Subcutaneous abdominal adipose tissue (tissue), 5 donors: ENCODE results near the gene PIP5K1B.

Experiments
- H3K27ac ChIP-seq: one replicate; pipeline ENCODE4 v1.7.0; 2013; ENCODE audit warnings: low read depth, mild to moderate bottlenecking, inconsistent platforms, low read length, moderate library complexity
- H3K27me3 ChIP-seq, 5 donors: one replicate each; pipeline ENCODE4 v1.7.0; 2013; ENCODE audit warnings: low read length in 5 of 5, inconsistent platforms in 1 of 5; ENCODE audit not compliant: control insufficient read depth in 5 of 5, insufficient read depth in 4 of 5
- H3K36me3 ChIP-seq, 5 donors: one replicate each; pipeline ENCODE4 v1.7.0; 2013; ENCODE audit warnings: low read length in 5 of 5; ENCODE audit not compliant: control insufficient read depth in 5 of 5, insufficient read depth in 5 of 5
- H3K4me1 ChIP-seq, 5 donors: one replicate each; pipeline ENCODE4 v1.7.0; 2013; ENCODE audit warnings: low read length in 5 of 5, mild to moderate bottlenecking in 3 of 5, moderate library complexity in 1 of 5; ENCODE audit not compliant: control insufficient read depth in 5 of 5, insufficient read depth in 5 of 5
- H3K4me3 ChIP-seq, 5 donors: one replicate each; pipeline ENCODE4 v1.7.0; 2013; ENCODE audit warnings: low read length in 5 of 5, low read depth in 1 of 5
- H3K9ac ChIP-seq, 5 donors: one replicate each; pipeline ENCODE4 v1.7.0; 2013; ENCODE audit warnings: low read length in 5 of 5, mild to moderate bottlenecking in 4 of 5, moderate library complexity in 3 of 5
- H3K9me3 ChIP-seq, 5 donors: one replicate each; pipeline ENCODE4 v1.7.0; 2013; ENCODE audit warnings: low read length in 5 of 5; ENCODE audit not compliant: control insufficient read depth in 5 of 5
- donor health status: healthy.
- donor health status: healthy.
- donor health status: healthy.
- donor health status: healthy.
- donor health status: healthy.

The PIP5K1B gene

GRCh38 chr9:69016191-69017096 lies 311.4 kb downstream of the PIP5K1B start:
- Histone ChIP-seq H3K36me3 (no peaks in the 10 kb centered on the region), H3K27me3 (no peaks in the 10 kb centered on the region), H3K4me3 (no peak overlapping the region), H3K9me3 (no peaks in the 10 kb centered on the region), H3K4me1 (peaks cover 0 to 2% (median 0%) of the 10 kb centered on the region in 5 donors), H3K27ac (no peak overlapping the region), H3K9ac (no peak overlapping the region)

- Histone ChIP-seq H3K4me1 (peaks cover 0 to 2% (median 0%) of the 10 kb centered on the region in 5 donors), H3K9me3 (no peaks in the 10 kb centered on the region), H3K9ac (no peak overlapping the region), H3K4me3 (no peak overlapping the region), H3K27me3 (no peaks in the 10 kb centered on the region), H3K27ac (no peak overlapping the region), H3K36me3 (no peaks in the 10 kb centered on the region)
Observed at GRCh38 chr9:69018737-69019136, 313.7 kb downstream of the PIP5K1B start.

GRCh38 chr9:69019808-69020207 lies 314.8 kb downstream of the PIP5K1B start:
- Histone ChIP-seq H3K4me1 (peaks cover 0 to 2% (median 0%) of the 10 kb centered on the region in 5 donors), H3K4me3 (no peak overlapping the region), H3K27ac (no peak overlapping the region), H3K36me3 (no peaks in the 10 kb centered on the region), H3K9me3 (no peaks in the 10 kb centered on the region), H3K27me3 (peaks cover 0 to 5% (median 0%) of the 10 kb centered on the region in 5 donors), H3K9ac (no peak overlapping the region)

GRCh38 chr9:69020301-69021145 lies 315.5 kb downstream of the PIP5K1B start:
- Histone ChIP-seq H3K4me1 (peaks cover 0 to 2% (median 0%) of the 10 kb centered on the region in 5 donors), H3K9me3 (no peaks in the 10 kb centered on the region), H3K27ac (no peak overlapping the region), H3K36me3 (no peaks in the 10 kb centered on the region), H3K27me3 (peaks cover 0 to 5% (median 0%) of the 10 kb centered on the region in 5 donors), H3K9ac (no peak overlapping the region), H3K4me3 (no peak overlapping the region)

- H3K27ac ChIP-seq, result no peak overlapping the region
- no peaks in the 10 kb centered on the region for H3K36me3 ChIP-seq
- no peaks in the 10 kb centered on the region for H3K4me1 ChIP-seq
- peak overlapping the region in 1 of 5 donors; percentile 13 for H3K4me3 ChIP-seq
- H3K9ac ChIP-seq, result no peak overlapping the region
- peaks cover 0 to 5% (median 0%) of the 10 kb centered on the region in 5 donors for H3K27me3 ChIP-seq
- H3K9me3 ChIP-seq, result no peaks in the 10 kb centered on the region
Observed at GRCh38 chr9:69023650-69024049, 318.6 kb downstream of the PIP5K1B start.

- Histone ChIP-seq H3K27ac (no peak overlapping the region), H3K9me3 (peaks cover 0 to 4% (median 0%) of the 10 kb centered on the region in 5 donors), H3K36me3 (no peaks in the 10 kb centered on the region), H3K4me3 (no peak overlapping the region), H3K4me1 (peaks cover 0 to 9% (median 0%) of the 10 kb centered on the region in 5 donors), H3K9ac (no peak overlapping the region), H3K27me3 (peaks cover 0 to 5% (median 0%) of the 10 kb centered on the region in 5 donors)
Observed at GRCh38 chr9:69027355-69028097, 322.5 kb downstream of the PIP5K1B start.

- H3K4me3 ChIP-seq, result no peak overlapping the region
- H3K4me1 ChIP-seq, result peaks cover 0 to 9% (median 0%) of the 10 kb centered on the region in 5 donors
- H3K27ac ChIP-seq, result no peak overlapping the region
- H3K9ac ChIP-seq, result no peak overlapping the region
- H3K36me3 ChIP-seq, result no peaks in the 10 kb centered on the region
- H3K9me3 ChIP-seq, result peaks cover 0 to 4% (median 0%) of the 10 kb centered on the region in 5 donors
- peaks cover 0 to 5% (median 0%) of the 10 kb centered on the region in 5 donors for H3K27me3 ChIP-seq
Observed at GRCh38 chr9:69028754-69029153, 323.7 kb downstream of the PIP5K1B start.

GRCh38 chr9:69029535-69029934 lies 324.5 kb downstream of the PIP5K1B start:
- Histone ChIP-seq H3K9ac (no peak overlapping the region), H3K36me3 (no peaks in the 10 kb centered on the region), H3K4me3 (no peak overlapping the region), H3K4me1 (peaks cover 0 to 9% (median 0%) of the 10 kb centered on the region in 5 donors), H3K27me3 (no peaks in the 10 kb centered on the region), H3K27ac (no peak overlapping the region), H3K9me3 (peaks cover 0 to 4% (median 0%) of the 10 kb centered on the region in 5 donors)

- peaks cover 0 to 4% (median 0%) of the 10 kb centered on the region in 5 donors for H3K9me3 ChIP-seq
- no peaks in the 10 kb centered on the region for H3K27me3 ChIP-seq
- peaks cover 0 to 14% (median 5%) of the 10 kb centered on the region in 5 donors for H3K4me1 ChIP-seq
Observed at GRCh38 chr9:69030851-69031645, 326.0 kb downstream of the PIP5K1B start.

More at GRCh38 chr9:69030851-69031645, 326.0 kb downstream of the PIP5K1B start:
- Histone ChIP-seq H3K9ac (no peak overlapping the region), H3K27ac (no peak overlapping the region), H3K4me3 (no peak overlapping the region), H3K36me3 (no peaks in the 10 kb centered on the region)
